OCI-LY1 (cell line): ENCODE measurements around the gene PLAC8.

Experiments
- EZH2 ChIP-seq: fragments of 200-600 bp; sonication (generic), shearing (Covaris generic); IDR thresholded peaks from 2 replicates; pipeline ENCODE4 v1.8.0; 2017; ENCODE audit warnings: borderline replicate concordance, mixed run types, mild to moderate bottlenecking, antibody characterized with exemption, low read length, moderate library complexity, mixed read lengths
- TF ChIP-seq, protein P1 (sequence below): fragments of 200-600 bp; sonication (generic), shearing (Covaris generic); IDR thresholded peaks from 2 replicates; pipeline ENCODE4 v1.5.1; 2017; ENCODE audit warnings: mild to moderate bottlenecking, antibody characterized with exemption, low read length, moderate library complexity, mixed read lengths

- TF ChIP-seq, protein P1, sequence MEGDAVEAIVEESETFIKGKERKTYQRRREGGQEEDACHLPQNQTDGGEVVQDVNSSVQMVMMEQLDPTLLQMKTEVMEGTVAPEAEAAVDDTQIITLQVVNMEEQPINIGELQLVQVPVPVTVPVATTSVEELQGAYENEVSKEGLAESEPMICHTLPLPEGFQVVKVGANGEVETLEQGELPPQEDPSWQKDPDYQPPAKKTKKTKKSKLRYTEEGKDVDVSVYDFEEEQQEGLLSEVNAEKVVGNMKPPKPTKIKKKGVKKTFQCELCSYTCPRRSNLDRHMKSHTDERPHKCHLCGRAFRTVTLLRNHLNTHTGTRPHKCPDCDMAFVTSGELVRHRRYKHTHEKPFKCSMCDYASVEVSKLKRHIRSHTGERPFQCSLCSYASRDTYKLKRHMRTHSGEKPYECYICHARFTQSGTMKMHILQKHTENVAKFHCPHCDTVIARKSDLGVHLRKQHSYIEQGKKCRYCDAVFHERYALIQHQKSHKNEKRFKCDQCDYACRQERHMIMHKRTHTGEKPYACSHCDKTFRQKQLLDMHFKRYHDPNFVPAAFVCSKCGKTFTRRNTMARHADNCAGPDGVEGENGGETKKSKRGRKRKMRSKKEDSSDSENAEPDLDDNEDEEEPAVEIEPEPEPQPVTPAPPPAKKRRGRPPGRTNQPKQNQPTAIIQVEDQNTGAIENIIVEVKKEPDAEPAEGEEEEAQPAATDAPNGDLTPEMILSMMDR: no peak
- TF ChIP-seq EZH2: no peak
These were observed 47.4 kb downstream of the PLAC8 start for GRCh38 chr4:83067058-83067639.
